GM21825 (cell line): ENCODE measurements around the gene ARMS2.

Source experiments
- ATAC-seq: cut with Tn5 transposase; IDR thresholded peaks from one replicate; pipeline ENCODE4 v1.9.1; 2021; ENCODE audit warnings: mild to moderate bottlenecking, moderate library complexity; ENCODE audit not compliant: unreplicated experiment

Gene ARMS2

GRCh38 chr10:122469848-122470247 lies 15.4 kb downstream of the ARMS2 start:
- ATAC-seq, result no peak

DNA sequence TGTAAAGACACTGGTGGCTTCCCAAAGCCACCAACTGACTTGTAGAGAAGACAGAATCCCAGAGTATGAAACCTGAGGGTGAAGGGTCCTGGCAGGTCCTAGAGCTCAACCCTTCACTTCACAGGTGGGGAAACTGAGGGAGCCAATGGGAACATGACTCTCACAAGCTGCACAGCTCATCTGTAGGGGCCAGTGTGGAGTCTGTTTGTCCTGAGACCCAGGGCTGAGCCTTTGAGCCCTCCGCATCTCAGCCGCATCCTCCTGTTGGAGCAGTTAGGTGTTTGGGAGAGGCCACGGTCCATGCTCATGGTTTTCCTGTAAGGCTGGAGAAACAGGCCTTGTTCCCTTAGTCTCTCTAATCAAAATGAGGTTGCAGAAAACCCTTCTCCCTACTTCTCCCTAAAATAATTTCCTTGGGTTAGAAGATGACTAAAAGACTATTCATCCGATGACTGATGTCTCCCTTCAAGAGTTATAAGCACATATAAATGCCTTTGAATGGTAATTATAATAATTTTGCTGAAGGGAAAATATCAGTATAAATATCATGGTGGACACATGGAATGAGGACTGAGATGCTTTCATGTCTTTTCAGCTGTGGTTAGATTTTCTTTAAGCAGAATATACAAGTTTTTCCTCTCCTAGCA lies 17.2 kb downstream of the ARMS2 start:
- no peak for ATAC-seq

- no peak for ATAC-seq
These were observed 18.7 kb downstream of the ARMS2 start for GRCh38 chr10:122473116-122473515.

GRCh38 chr10:122474131-122474818 lies 19.8 kb downstream of the ARMS2 start:
- ATAC-seq, result no peak

- ATAC-seq, result no peak
These were observed 20.6 kb downstream of the ARMS2 start for GRCh38 chr10:122475100-122475499.

DNA sequence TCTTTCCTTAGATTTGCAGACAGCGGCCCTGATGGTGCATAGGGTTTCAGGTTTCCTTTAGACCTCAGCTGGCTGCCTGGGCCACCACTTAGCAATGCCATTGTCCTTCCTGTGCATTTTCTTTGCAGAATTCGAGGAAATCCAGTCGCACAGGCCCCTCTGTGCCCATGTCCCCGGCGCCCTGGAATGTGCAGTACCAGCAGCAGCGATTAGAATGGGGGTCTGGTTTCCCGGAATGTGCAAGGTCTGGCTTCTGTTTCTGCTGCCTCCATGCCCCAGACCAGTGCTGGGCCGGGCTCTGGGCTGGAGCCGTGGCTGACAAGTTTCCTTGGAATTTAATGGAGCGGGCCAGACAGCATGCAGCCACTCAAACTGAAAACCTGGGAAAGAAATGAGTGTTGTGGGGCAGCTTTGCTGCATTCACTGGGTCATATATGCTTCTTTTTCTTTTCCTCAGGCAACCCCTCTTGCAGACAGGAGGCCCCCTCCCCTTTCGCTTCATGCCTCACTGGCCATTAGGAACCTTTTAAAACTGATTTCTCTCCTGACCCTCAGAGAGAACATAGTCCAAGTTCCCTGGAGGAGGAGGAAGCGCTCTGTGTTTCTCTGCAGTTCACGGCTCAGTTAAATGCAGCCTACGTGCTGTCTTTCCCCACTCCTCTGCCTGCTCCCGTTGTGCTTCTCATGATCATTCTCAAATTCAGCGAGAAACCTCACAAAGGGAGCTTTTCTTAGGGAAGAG lies 21.3 kb downstream of the ARMS2 start:
- no peak for ATAC-seq

GRCh38 chr10:122476333-122476695 lies 21.9 kb downstream of the ARMS2 start:
- no peak for ATAC-seq

- ATAC-seq, result no peak
These were observed 23.0 kb downstream of the ARMS2 start for GRCh38 chr10:122477436-122477835.

DNA sequence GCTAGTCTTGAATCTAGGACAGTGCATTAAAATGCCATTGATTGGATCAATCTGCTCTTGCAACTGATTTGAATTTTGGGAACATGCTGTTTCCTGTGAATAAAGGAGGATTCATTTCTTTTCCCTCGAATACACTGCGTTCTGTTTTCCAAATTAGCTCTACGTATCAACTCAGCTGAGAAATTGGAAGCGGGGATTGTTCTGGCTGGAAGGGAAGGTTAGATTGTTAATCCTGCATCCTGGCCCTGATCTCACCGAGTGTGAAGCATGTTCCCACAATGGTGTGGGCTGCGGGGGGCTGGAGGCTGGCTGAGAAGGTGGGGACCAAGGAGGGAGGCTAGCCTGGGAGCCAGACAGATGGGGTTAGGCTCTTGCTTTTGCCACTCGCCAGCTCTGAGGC lies 24.5 kb downstream of the ARMS2 start:
- ATAC-seq, result no peak

GRCh38 chr10:122480146-122480833 lies 25.8 kb downstream of the ARMS2 start:
- ATAC-seq, result no peak

DNA sequence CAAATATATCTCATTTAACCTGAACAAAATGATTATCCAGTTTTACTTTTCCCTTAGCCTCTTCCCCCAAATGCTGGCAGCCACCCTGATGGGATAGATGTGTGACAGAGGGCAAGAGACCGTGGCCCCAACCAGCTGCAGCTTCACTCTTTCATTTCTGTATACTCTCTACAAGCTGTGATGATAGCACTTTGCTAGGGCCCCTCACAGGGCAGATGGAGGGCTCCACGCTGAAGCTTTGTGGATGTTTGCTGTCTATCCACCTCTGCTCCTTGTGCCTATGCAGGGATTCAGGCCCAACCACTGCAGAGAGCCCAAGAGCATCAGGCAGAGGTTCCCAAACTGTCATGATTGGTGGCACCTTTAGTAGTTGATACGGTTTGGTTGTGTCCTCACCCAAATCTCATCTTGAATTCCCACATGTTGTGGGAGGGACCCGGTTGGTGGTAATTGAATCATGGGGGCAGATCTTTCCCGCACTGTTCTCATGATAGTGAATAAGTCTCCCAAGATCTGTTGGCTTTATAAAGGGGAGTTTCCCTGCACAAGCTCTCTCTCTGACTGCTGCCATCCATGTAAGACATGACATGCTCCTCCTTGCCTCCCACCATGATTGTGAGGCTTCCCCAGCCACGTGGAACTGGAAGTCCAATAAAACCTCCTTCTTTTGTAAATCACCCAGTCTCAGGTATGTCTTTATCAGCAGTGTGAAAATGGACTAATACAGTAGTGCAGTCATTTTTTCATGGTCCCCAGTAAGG lies 27.0 kb downstream of the ARMS2 start:
- no peak for ATAC-seq

DNA sequence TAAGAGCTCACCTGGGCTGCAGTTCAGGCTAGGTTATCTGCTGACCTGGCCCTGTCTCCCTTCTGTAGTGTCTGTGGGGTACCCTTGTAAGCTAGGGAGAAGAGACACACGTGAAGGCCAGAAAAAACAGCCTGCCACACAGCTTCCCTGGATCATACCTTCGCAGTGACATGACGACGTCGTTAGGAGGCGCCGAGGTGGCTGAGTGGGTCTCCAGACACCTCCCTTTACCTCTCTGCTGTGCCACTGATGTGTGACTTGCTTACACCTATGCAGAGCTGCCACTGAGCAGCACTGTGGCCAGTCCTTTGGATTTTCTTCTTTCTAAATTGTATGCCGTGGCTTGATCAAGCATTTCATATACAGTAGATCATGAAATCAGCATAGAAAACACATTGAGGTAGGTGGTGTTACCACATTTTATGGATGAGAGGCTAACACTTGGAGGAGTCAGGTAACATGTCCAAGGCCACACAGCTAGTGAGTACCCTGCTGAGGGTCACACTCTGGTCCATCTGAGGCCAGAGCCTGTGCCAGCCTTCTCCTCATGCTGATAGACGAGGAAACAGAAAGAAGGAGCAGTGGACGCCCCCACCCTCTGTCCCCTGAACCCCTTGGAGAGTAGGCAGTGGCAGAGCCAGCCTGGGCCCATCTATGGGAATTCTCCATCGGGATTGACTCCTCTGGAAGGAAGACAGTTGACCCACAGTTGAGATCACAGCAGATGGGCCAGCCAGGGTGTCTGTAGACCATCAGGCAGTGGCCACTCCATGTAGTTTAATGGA lies 30.0 kb downstream of the ARMS2 start:
- no peak for ATAC-seq

GRCh38 chr10:122485670-122486069 lies 31.2 kb downstream of the ARMS2 start:
- no peak for ATAC-seq

DNA sequence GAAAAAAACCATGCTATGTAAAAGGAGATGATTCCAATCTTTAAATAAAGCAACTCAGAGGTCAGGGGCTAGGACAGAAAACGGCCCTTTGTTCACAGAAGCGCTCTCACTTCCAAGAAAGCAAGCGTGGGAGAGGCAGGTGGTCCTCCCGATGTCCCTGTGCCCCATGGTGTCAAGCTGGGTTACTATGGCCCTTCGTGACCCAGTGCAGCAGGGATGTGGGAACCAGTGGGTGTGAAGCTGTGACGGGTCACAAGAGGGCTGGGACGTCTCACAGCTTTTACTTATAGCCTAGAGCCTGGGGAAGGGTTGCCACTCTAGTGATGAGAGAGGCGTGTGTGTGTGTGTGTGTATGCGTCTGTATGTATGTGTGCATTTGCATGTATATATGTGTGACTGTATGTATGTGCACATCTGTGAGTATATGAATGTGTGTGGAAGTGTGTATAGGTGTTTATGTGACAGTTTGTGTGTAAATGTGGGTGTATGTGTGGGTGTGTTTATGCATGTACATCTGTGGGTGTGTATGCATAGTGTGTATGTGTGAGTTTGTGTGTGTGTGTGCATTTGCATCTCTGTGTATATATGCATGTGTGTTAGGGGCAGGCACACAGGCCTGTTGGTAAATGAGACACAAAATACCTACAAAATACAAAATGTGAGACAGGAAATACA lies 32.1 kb downstream of the ARMS2 start:
- ATAC-seq, result no peak

DNA sequence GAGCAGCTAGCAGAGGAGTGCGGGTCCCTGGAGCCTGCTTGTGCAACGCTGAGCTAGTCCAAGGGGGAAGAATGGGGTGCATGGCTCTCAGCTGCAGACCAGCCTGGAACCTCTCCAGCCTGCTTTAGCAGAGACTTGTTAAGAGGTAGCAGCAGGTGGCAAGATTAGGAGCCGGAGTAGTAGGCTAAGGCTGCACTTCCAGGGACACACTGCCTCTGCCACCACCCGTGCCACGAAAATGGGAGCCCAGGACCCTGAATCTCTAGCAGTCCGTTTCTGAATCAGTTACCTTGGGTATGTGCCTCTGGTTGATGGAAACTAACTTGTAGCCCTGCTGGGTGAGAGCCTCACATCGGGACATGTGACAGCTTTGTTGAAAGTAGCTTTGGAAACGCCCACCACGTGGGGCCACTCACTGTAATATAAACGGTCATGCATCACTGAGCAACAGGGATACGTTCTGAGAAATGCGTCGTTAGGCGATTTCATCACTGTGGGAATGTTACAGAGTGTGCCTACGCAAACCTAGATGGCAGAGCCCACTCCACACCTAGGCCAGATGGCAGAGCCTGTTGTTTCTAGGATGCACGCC lies 32.8 kb downstream of the ARMS2 start:
- no peak for ATAC-seq

DNA sequence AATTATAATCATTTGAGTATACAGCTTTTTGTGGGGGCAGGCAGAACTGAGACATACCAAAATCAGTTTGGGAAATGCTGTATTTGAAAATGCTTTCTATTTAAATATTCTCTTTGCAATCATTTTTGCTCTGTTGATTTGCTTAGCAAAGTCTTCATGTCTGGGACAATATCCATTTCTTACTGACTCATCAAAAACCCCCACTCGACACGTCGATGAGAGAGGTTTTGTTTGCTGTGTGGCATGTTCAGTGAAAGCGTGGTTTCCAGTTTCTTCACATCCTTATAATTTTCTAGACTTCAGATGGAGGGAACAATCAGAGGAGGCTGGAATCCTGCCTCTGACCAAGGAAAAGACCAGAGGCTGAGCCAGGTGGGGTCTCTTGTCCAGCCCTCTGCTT lies 35.8 kb downstream of the ARMS2 start:
- no peak for ATAC-seq

- ATAC-seq, result no peak
These were observed 36.6 kb downstream of the ARMS2 start for GRCh38 chr10:122490786-122491680.

- no peak for ATAC-seq
These were observed 37.6 kb downstream of the ARMS2 start for GRCh38 chr10:122492006-122492405.
